Measurements from ENCODE around the gene QRFP.

DNA sequence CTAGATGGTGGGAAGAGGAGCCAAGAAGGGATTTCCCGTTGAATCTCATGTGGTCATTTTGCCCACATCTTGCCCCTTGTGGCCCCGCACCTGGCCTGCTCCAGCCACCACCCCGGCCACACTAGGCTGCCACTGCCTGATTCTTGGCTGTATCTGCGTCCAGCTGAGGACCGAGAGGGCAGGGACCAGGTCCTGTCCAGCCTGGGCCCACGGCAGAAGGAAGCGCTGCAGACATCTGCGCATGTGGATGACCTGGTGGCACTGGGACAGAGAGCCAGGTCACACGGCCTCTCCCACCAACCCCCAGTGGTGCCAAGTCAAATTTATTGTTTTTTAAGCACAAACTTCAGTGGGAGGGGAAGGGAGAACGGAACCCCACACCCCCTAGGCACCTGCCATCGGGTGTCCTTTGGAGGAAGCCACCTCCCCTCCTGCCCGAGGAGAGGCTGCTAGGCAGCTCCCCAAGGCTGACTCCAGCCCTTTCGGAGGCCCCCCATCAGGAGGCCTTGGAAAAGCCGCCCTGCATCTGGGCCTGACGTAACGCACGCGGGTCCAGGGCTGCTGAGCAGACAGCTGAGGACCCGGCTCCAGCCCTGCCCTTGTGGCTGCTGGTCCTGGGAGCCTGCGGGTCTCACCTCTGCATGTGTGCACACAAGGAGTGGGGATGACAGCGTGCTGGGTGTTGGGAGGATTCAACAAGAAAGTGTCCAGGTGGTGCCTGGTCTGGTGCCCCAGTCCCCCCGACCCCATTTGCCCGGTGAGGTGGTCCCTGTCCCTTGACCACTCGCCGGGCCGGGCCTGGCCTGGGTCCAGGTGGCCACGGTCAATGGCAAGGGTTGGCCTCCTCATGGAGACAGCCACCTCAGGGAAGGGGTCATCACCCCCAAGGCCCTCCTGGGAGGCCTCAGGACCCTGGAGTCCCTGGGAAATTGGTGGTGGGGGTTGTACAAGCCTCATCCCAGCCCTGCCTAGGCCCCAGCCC is 5.9 kb upstream of the QRFP start:
- TF ChIP-seq, protein P1, sequence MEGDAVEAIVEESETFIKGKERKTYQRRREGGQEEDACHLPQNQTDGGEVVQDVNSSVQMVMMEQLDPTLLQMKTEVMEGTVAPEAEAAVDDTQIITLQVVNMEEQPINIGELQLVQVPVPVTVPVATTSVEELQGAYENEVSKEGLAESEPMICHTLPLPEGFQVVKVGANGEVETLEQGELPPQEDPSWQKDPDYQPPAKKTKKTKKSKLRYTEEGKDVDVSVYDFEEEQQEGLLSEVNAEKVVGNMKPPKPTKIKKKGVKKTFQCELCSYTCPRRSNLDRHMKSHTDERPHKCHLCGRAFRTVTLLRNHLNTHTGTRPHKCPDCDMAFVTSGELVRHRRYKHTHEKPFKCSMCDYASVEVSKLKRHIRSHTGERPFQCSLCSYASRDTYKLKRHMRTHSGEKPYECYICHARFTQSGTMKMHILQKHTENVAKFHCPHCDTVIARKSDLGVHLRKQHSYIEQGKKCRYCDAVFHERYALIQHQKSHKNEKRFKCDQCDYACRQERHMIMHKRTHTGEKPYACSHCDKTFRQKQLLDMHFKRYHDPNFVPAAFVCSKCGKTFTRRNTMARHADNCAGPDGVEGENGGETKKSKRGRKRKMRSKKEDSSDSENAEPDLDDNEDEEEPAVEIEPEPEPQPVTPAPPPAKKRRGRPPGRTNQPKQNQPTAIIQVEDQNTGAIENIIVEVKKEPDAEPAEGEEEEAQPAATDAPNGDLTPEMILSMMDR (IDR thresholded peaks at IDR 0.05 in 2 of 3, conservative IDR thresholded peaks at IDR 0.05 in 1 of 3; ENCODE audit: borderline replicate concordance in 1 of 3, insufficient read depth in 1 of 3, low read depth in 2 of 3, low read length in 2 of 3), result no peak
- no peak for TF ChIP-seq RAD21 (IDR thresholded peaks at IDR 0.05; ENCODE audit: low read depth)
- TF ChIP-seq YY1 (IDR thresholded peaks at IDR 0.05; ENCODE audit: extremely low read depth, insufficient replicate concordance, low read depth, low read length), result no peak
- TF ChIP-seq EZH2phosphoT487 (IDR thresholded peaks at IDR 0.05; ENCODE audit: borderline replicate concordance), result no peak
- TF ChIP-seq ZNF274 (IDR thresholded peaks at IDR 0.05; ENCODE audit: low read depth, low read length), result no peak
- no peak for TF ChIP-seq POLR2A (IDR thresholded peaks at IDR 0.05; ENCODE audit: borderline replicate concordance, extremely low read depth, insufficient read depth, insufficient read length)
- TF ChIP-seq EZH2 (IDR thresholded peaks at IDR 0.05), result no peak
